Measurements from ENCODE around the gene EIF4G3.
"Not testable (repeated sequence)": the region's sequence is repeated elsewhere in the genome, so short reads cannot be mapped to it uniquely, and the experiment has no call there.

Gene EIF4G3

GRCh38 chr1:20932437-20932977 lies 244.2 kb downstream of the EIF4G3 start:
- FAIRE-seq = no peak

- FAIRE-seq = no peak
These were observed 244.7 kb downstream of the EIF4G3 start for GRCh38 chr1:20931930-20932436.

- no peak for FAIRE-seq
These were observed 246.3 kb downstream of the EIF4G3 start for GRCh38 chr1:20930427-20930826.

- no peak for FAIRE-seq
These were observed 248.6 kb downstream of the EIF4G3 start for GRCh38 chr1:20928146-20928545.

- FAIRE-seq = no peak
These were observed 255.4 kb downstream of the EIF4G3 start for GRCh38 chr1:20921285-20921684.

- FAIRE-seq = no peak
These were observed 263.5 kb downstream of the EIF4G3 start for GRCh38 chr1:20913242-20913641.

- FAIRE-seq = not testable (repeated sequence)
These were observed 269.2 kb downstream of the EIF4G3 start for GRCh38 chr1:20907526-20907925.

GRCh38 chr1:20903437-20903836 lies 273.3 kb downstream of the EIF4G3 start:
- no peak for FAIRE-seq

- FAIRE-seq = no peak
These were observed 276.6 kb downstream of the EIF4G3 start for GRCh38 chr1:20900056-20900455.

- no peak for FAIRE-seq
These were observed 277.3 kb downstream of the EIF4G3 start for GRCh38 chr1:20899154-20899972.

GRCh38 chr1:20896826-20897225 lies 279.9 kb downstream of the EIF4G3 start:
- no peak for FAIRE-seq

- FAIRE-seq = no peak
These were observed 282.8 kb downstream of the EIF4G3 start for GRCh38 chr1:20893931-20894330.

- no peak for FAIRE-seq
These were observed 285.6 kb downstream of the EIF4G3 start for GRCh38 chr1:20891091-20891490.

GRCh38 chr1:20887246-20887645 lies 289.5 kb downstream of the EIF4G3 start:
- FAIRE-seq = no peak

GRCh38 chr1:20885121-20885520 lies 291.6 kb downstream of the EIF4G3 start:
- no peak for FAIRE-seq

GRCh38 chr1:20884513-20884912 lies 292.2 kb downstream of the EIF4G3 start:
- FAIRE-seq = no peak

GRCh38 chr1:20883766-20884165 lies 292.9 kb downstream of the EIF4G3 start:
- no peak for FAIRE-seq

GRCh38 chr1:20882837-20883236 lies 293.9 kb downstream of the EIF4G3 start:
- no peak for FAIRE-seq

- no peak for FAIRE-seq
These were observed 297.9 kb downstream of the EIF4G3 start for GRCh38 chr1:20878799-20879198.

GRCh38 chr1:20875198-20875973 lies 301.3 kb downstream of the EIF4G3 start:
- FAIRE-seq = no peak

GRCh38 chr1:20873311-20873710 lies 303.4 kb downstream of the EIF4G3 start:
- FAIRE-seq = no peak

- FAIRE-seq = no peak
These were observed 305.3 kb downstream of the EIF4G3 start for GRCh38 chr1:20871419-20871818.

- FAIRE-seq = no peak
These were observed 306.0 kb downstream of the EIF4G3 start for GRCh38 chr1:20870718-20871117.

GRCh38 chr1:20868263-20868662 lies 308.4 kb downstream of the EIF4G3 start:
- no peak for FAIRE-seq
